SU-DHL-6 (cell line): ENCODE data around the gene UFC1.

Experiments used
- H2AFZ ChIP-seq: fragments of 200-600 bp; sonication (generic); 2 replicates; pipeline ENCODE4 v1.6.1; 2014; ENCODE audit warnings: low read depth, mild to moderate bottlenecking, moderate library complexity, mixed read lengths, antibody characterized with exemption, low read length; ENCODE audit not compliant: severe bottlenecking
- H3F3A ChIP-seq: fragments of 200-600 bp; shearing (Covaris generic); 2 replicates; pipeline ENCODE4 v1.6.0; 2016; ENCODE audit warnings: antibody characterized with exemption, mild to moderate bottlenecking; ENCODE audit not compliant: insufficient read depth
- H3K27ac ChIP-seq: fragments of 200-600 bp; sonication (generic); 2 replicates; pipeline ENCODE4 v1.5.1; 2016; ENCODE audit warnings: low read depth, mild to moderate bottlenecking, low read length, moderate library complexity, mixed read lengths
- H3K27me3 ChIP-seq: fragments of 200-600 bp; sonication (generic), shearing (Covaris generic); 2 replicates; pipeline ENCODE4 v1.6.0; 2014; ENCODE audit warnings: mild to moderate bottlenecking, low read length
- H3K36me3 ChIP-seq: fragments of 200-600 bp; sonication (generic); 2 replicates; pipeline ENCODE4 v1.6.1; 2014; ENCODE audit warnings: mild to moderate bottlenecking, low read length, mixed read lengths
- H3K4me2 ChIP-seq: fragments of 300-600, 200-600 bp; shearing (Covaris generic), sonication (generic); 2 replicates; pipeline ENCODE4 v1.6.0; 2014; ENCODE audit warnings: low read length, low read depth, mild to moderate bottlenecking; ENCODE audit not compliant: poor library complexity, severe bottlenecking
- H3K4me3 ChIP-seq: fragments of 200-600 bp; sonication (generic); 2 replicates; pipeline ENCODE4 v1.5.1; 2014; ENCODE audit warnings: antibody characterized with exemption, low read length, mild to moderate bottlenecking, mixed read lengths; ENCODE audit not compliant: insufficient read depth, poor library complexity, severe bottlenecking
- H3K79me2 ChIP-seq: fragments of 200-600 bp; sonication (generic); 2 replicates; pipeline ENCODE4 v1.6.1; 2014; ENCODE audit warnings: mild to moderate bottlenecking, low read length, moderate library complexity; ENCODE audit not compliant: insufficient read depth
- H3K9ac ChIP-seq: fragments of 200-600 bp; sonication (generic); 2 replicates; pipeline ENCODE4 v1.7.0; 2014; ENCODE audit warnings: mild to moderate bottlenecking, low read length
- H3K9me2 ChIP-seq: fragments of 200-600 bp; sonication (generic); replicated peaks from 2 replicates; pipeline ENCODE4 v1.6.1; 2014; ENCODE audit warnings: low read length; ENCODE audit not compliant: insufficient read depth
- H3K9me3 ChIP-seq: fragments of 200-600 bp; sonication (generic); 2 replicates; pipeline ENCODE4 v1.6.1; 2014; ENCODE audit warnings: low read length, mixed read lengths; ENCODE audit not compliant: insufficient read depth
- H4K20me1 ChIP-seq: fragments of 200-600 bp; sonication (generic); 2 replicates; pipeline ENCODE4 v1.6.1; 2014; ENCODE audit warnings: low read depth, mild to moderate bottlenecking, antibody characterized with exemption, low read length, moderate library complexity, mixed read lengths
- CTCF ChIP-seq: fragments of 200-600 bp; sonication (generic); IDR thresholded peaks from one replicate; pipeline ENCODE4 v1.5.1; 2017; ENCODE audit warnings: antibody characterized with exemption, mild to moderate bottlenecking, low read length, moderate library complexity; ENCODE audit not compliant: insufficient read depth, poor library complexity, severe bottlenecking
- EZH2phosphoT487 ChIP-seq: fragments of 200-600 bp; sonication (generic), shearing (Covaris generic); conservative IDR thresholded peaks from 2 replicates; pipeline ENCODE4 v1.6.1; 2018; ENCODE audit warnings: mild to moderate bottlenecking, antibody characterized with exemption, low read length, moderate library complexity, mixed read lengths

Gene UFC1

GRCh38 chr1:161161652-161162051, 7.9 kb downstream of the UFC1 start:
- H3K9ac ChIP-seq: no peak overlapping the region
- no peaks in the 10 kb centered on the region for H4K20me1 ChIP-seq
- H3K27me3 ChIP-seq: no peaks in the 10 kb centered on the region
- no peak overlapping the region for H2AFZ ChIP-seq
- H3K79me2 ChIP-seq: peaks cover 6% of the 10 kb centered on the region; the same call in 1 of the 2 replicates
- H3K27ac ChIP-seq: no peak overlapping the region
- TF ChIP-seq EZH2phosphoT487: no peak
- no peak for TF ChIP-seq CTCF
- peaks cover 17% of the 10 kb centered on the region; the same call in 1 of the 2 replicates for H3F3A ChIP-seq
- H3K9me3 ChIP-seq: no peaks in the 10 kb centered on the region
- H3K4me3 ChIP-seq: no peak overlapping the region
- no peaks in the 10 kb centered on the region for H3K36me3 ChIP-seq
- H3K4me2 ChIP-seq: no peak overlapping the region
- no peaks in the 10 kb centered on the region for H3K9me2 ChIP-seq

DNA sequence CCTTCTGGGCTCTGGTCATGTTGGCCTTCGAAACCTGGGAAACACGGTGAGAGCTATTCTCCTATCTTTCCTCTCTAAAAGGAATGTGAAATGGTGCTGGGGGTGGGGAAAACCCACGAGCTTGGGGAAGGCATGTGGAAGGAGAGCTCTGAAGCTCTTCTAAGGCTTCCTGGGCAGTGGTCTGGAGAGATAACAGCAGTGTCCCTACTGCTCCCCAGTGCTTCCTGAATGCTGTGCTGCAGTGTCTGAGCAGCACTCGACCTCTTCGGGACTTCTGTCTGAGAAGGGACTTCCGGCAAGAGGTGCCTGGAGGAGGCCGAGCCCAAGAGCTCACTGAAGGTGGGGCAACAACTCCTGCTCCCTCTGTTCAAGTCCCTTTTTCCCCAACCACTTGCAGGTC, 8.3 kb downstream of the UFC1 start:
- H3K4me3 ChIP-seq: no peak overlapping the region

DNA sequence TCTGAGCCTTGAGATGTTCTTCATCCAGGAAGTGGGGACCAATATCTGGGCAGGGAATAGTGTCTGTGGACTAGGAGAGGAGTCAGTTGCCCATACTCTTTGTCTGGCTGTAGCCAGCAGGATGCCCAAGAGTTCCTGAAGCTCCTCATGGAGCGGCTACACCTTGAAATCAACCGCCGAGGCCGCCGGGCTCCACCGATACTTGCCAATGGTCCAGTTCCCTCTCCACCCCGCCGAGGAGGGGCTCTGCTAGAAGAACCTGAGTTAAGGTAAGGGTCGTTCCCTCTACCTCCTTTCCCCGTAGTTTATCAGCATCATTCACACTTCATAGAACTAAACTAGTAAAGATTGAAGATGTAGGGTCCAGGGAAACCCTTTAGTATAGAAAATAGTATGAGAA, 9.0 kb downstream of the UFC1 start:
- no peak overlapping the region for H3K9ac ChIP-seq
- no peak overlapping the region for H3K4me2 ChIP-seq

More for the DNA sequence above, 8.3 kb downstream of the UFC1 start:
- Histone ChIP-seq H3K79me2 (peaks cover 6% of the 10 kb centered on the region; the same call in 1 of the 2 replicates), H3K9me3 (no peaks in the 10 kb centered on the region), H4K20me1 (no peaks in the 10 kb centered on the region), H3F3A (peaks cover 17% of the 10 kb centered on the region; the same call in 1 of the 2 replicates), H2AFZ (no peak overlapping the region), H3K36me3 (no peaks in the 10 kb centered on the region), H3K9ac (no peak overlapping the region), H3K27me3 (no peaks in the 10 kb centered on the region), H3K4me2 (no peak overlapping the region), H3K27ac (no peak overlapping the region), H3K9me2 (no peaks in the 10 kb centered on the region)
- TF ChIP-seq CTCF (no peak), EZH2phosphoT487 (no peak)

More for the DNA sequence above, 9.0 kb downstream of the UFC1 start:
- H4K20me1 ChIP-seq: no peaks in the 10 kb centered on the region
- no peak overlapping the region for H2AFZ ChIP-seq
- peaks cover 16% of the 10 kb centered on the region; the same call in 1 of the 2 replicates for H3F3A ChIP-seq
- no peak overlapping the region for H3K27ac ChIP-seq
- no peak for TF ChIP-seq CTCF
- TF ChIP-seq EZH2phosphoT487: no peak
- no peak overlapping the region for H3K4me3 ChIP-seq
- no peaks in the 10 kb centered on the region for H3K9me3 ChIP-seq
- no peaks in the 10 kb centered on the region for H3K9me2 ChIP-seq
- H3K27me3 ChIP-seq: no peaks in the 10 kb centered on the region
- H3K79me2 ChIP-seq: peaks cover 6% of the 10 kb centered on the region; the same call in 1 of the 2 replicates
- no peaks in the 10 kb centered on the region for H3K36me3 ChIP-seq
